Natural killer cell (primary cell): ENCODE data around the gene ZNF438. TPM values are rescaled to one million over a fixed set of nuclear protein-coding genes. Genes with fewer than 3 reads are reported as not detected.

Experiments
- ATAC-seq, 3 donors: fragments of 150-1000 bp in 2 of 3; fragments of 200-7000 bp in 1 of 3; cut with Tn5 transposase; 1 replicate in 1 of 3; 2 replicates in 2 of 3; pipeline ENCODE4 v1.10.0; 2021; ENCODE audit warnings: mild to moderate bottlenecking in 2 of 3, moderate library complexity in 2 of 3
- DNase-seq, 2 donors: peaks; one replicate each; pipeline versions ENCODE4 v3.0.0 to v3.0.0-alpha.2; 2013 to 2021; ENCODE audit warnings: mixed read lengths in 1 of 2
- H3K27ac ChIP-seq: one replicate; pipeline ENCODE4 v1.5.1; 2013; ENCODE audit warnings: mild to moderate bottlenecking, low read length
- H3K27me3 ChIP-seq: one replicate; pipeline ENCODE4 v1.6.1; 2013; ENCODE audit warnings: low read length; ENCODE audit not compliant: control insufficient read depth, insufficient read depth
- H3K36me3 ChIP-seq: one replicate; pipeline ENCODE4 v1.6.1; 2013; ENCODE audit warnings: low read length; ENCODE audit not compliant: control insufficient read depth, insufficient read depth
- H3K4me1 ChIP-seq: one replicate; pipeline ENCODE4 v1.6.1; 2013; ENCODE audit warnings: low read length; ENCODE audit not compliant: control insufficient read depth, insufficient read depth
- H3K4me3 ChIP-seq: one replicate; pipeline ENCODE4 v1.5.1; 2013; ENCODE audit warnings: low read length
- H3K9me3 ChIP-seq: one replicate; pipeline ENCODE4 v1.6.1; 2013; ENCODE audit warnings: low read length; ENCODE audit not compliant: control insufficient read depth, insufficient read depth
- H3K27ac Mint-ChIP-seq, 2 donors: one replicate each; pipeline ENCODE4 v1.8.0; 2022; ENCODE audit warnings: mild to moderate bottlenecking in 2 of 2, mixed read lengths in 2 of 2, moderate library complexity in 1 of 2
- H3K27me3 Mint-ChIP-seq, 2 donors: one replicate each; pipeline ENCODE4 v1.8.0; 2022; ENCODE audit warnings: low read depth in 2 of 2, mixed read lengths in 2 of 2
- H3K36me3 Mint-ChIP-seq: one replicate; pipeline ENCODE4 v1.8.0; 2022; ENCODE audit warnings: mixed read lengths
- H3K4me1 Mint-ChIP-seq, 2 donors: one replicate each; pipeline ENCODE4 v1.8.0; 2022; ENCODE audit warnings: mixed read lengths in 2 of 2
- H3K4me3 Mint-ChIP-seq: one replicate; pipeline ENCODE4 v1.8.0; 2022; ENCODE audit warnings: mild to moderate bottlenecking, moderate library complexity, mixed read lengths
- H3K9me3 Mint-ChIP-seq, 2 donors: one replicate each; pipeline ENCODE4 v1.8.0; 2022; ENCODE audit warnings: mixed read lengths in 2 of 2
- CTCF ChIP-seq: fragments of 200-600 bp; IDR thresholded peaks from one replicate; pipeline ENCODE4 v1.8.0; 2022; ENCODE audit warnings: antibody characterized with exemption
- WGBS: methylation state at CpG from one replicate; pipeline ENCODE4 v1.1.7; 2013; ENCODE audit warnings: missing lambda C conversion rate; ENCODE audit not compliant: insufficient coverage; 5-methylcytosine and 5-hydroxymethylcytosine counted together
- intact Hi-C: fragments of 100-400 bp; cut with micrococcal nuclease; formaldehyde crosslinking; loops from one replicate; pipeline ENCODE4 v1.14.2; 2022
- total RNA-seq, 4 donors: library from RNA; stranded (reverse); fragments of 120-200 nt in 1 of 4; gene quantifications; one replicate each; pipeline versions ENCODE4 v1.2.3 to v1.2.4, GENCODE V29; 2013 to 2022

The ZNF438 gene
- total RNA-seq, 3 donors from 2014 or later (not counting 1 experiment from before 2014, with no cell fraction given): 2.2 to 3.7 (median 3.7) TPM

- Mint-ChIP-seq H3K27me3 (no peaks in the 10 kb centered on the region), H3K4me3 (no peak overlapping the region), H3K36me3 (no peaks in the 10 kb centered on the region), H3K9me3 (no peaks in the 10 kb centered on the region), H3K27ac (no peak overlapping the region), H3K4me1 (no peaks in the 10 kb centered on the region)
- WGBS: 90% methylated on average over 10 of the region's 10 CpGs
- intact Hi-C loops: no loop called here
- Histone ChIP-seq H3K9me3 (no peaks in the 10 kb centered on the region), H3K4me1 (no peaks in the 10 kb centered on the region), H3K27ac (no peak overlapping the region), H3K4me3 (no peak overlapping the region), H3K27me3 (no peaks in the 10 kb centered on the region), H3K36me3 (no peaks in the 10 kb centered on the region)
- DNase-seq (no peak), ATAC-seq (no peak)
- no peak for TF ChIP-seq CTCF
Measured at GRCh38 chr10:30832001-30832748, 199.5 kb downstream of the ZNF438 start.

GRCh38 chr10:30831426-30831825 lies 200.2 kb downstream of the ZNF438 start:
- Mint-ChIP-seq H3K27ac (no peak overlapping the region), H3K4me3 (no peak overlapping the region), H3K4me1 (no peaks in the 10 kb centered on the region), H3K9me3 (no peaks in the 10 kb centered on the region), H3K36me3 (no peaks in the 10 kb centered on the region), H3K27me3 (peaks cover 0 to 4% of the 10 kb centered on the region in 2 donors)
- no peak for TF ChIP-seq CTCF
- Histone ChIP-seq H3K27ac (no peak overlapping the region), H3K9me3 (no peaks in the 10 kb centered on the region), H3K36me3 (no peaks in the 10 kb centered on the region), H3K4me1 (no peaks in the 10 kb centered on the region), H3K27me3 (no peaks in the 10 kb centered on the region), H3K4me3 (no peak overlapping the region)
- ATAC-seq (no peak), DNase-seq (no peak)
- intact Hi-C loops: no loop called here
- WGBS: 92% methylated on average over 5 of the region's 5 CpGs

GRCh38 chr10:30830315-30831230 lies 201.1 kb downstream of the ZNF438 start:
- Histone ChIP-seq H3K27ac (no peak overlapping the region), H3K4me3 (no peak overlapping the region), H3K9me3 (no peaks in the 10 kb centered on the region), H3K4me1 (no peaks in the 10 kb centered on the region), H3K36me3 (no peaks in the 10 kb centered on the region), H3K27me3 (no peaks in the 10 kb centered on the region)
- no peaks in the 10 kb centered on the region for H3K9me3 Mint-ChIP-seq
- WGBS: 93% methylated on average over 14 of the region's 14 CpGs
- no peaks in the 10 kb centered on the region for H3K36me3 Mint-ChIP-seq
- DNase-seq (no peak), ATAC-seq (no peak)
- H3K4me3 Mint-ChIP-seq: no peak overlapping the region
- H3K27ac Mint-ChIP-seq: no peak overlapping the region
- intact Hi-C loops: no loop called here
- TF ChIP-seq CTCF: no peak
- H3K27me3 Mint-ChIP-seq: peaks cover 0 to 5% of the 10 kb centered on the region in 2 donors
- H3K4me1 Mint-ChIP-seq: no peaks in the 10 kb centered on the region
